ENCODE data around the gene ARSD.

DNA sequence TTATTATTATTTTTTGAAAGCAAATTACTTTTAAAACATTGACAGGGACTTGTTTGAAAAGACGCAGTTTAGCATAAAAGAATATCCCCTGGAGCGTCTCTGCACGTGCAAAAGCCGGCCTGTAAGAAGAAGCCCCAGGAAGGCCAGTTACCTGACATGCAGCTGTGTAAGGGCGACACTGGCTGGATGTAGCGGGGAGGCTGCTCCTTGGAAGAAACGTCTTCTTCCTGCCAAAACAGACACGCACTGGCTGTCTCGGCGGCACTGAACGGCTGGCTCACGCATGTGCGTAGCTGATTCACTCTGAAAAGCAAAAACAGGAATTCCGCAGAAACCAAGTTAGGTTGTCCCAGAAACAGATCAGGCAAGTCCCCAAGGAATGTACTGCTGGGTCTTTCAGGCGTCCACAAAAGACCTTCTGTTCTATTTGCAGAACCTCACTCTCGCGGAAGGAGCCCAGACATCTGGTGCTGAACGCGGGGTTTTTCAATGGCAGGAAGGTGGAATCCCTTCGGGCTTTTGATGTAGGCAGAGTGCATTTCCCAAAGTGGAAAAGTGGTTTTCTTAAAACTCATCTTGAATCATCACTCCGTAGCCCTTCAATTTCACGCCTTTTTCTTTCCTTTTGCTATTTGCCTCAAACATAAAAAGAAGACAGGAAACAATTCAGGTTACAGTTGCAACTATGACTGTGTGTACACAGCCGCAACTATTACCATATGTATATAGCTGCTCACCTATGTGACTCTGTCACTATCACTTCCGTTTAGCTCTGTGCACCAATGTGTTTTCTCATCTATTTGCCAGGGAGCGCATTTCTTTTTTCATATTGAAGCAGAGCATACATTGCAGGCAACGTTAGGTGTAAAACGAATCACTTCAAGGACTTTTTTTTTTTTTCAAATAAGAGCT is 39.1 kb upstream of the ARSD start:
- no peak for TF ChIP-seq CTCF (IDR thresholded peaks at IDR 0.05)
- TF ChIP-seq POLR2A (IDR thresholded peaks at IDR 0.05), result no peak
